SK-N-SH (cell line): ENCODE measurements around the gene DNMT3B. TPM values are rescaled to one million over a fixed set of nuclear protein-coding genes. Genes with fewer than 3 reads are reported as not detected.

Experiments used
- CTCF ChIA-PET: fragments of 300-600, 350-600 bp; formaldehyde crosslinking; extraction: SDS; loops from one replicate; lab custom pipeline; 2021; lab: Yijun Ruan, JAX
- POLR2A ChIA-PET: fragments of 350-600 bp; sonication (Branson Sonifier 250); formaldehyde crosslinking; extraction: SDS; loops from one replicate; lab custom pipeline; 2020; ENCODE audit warnings: antibody characterized with exemption, inconsistent platforms; lab: Yijun Ruan, JAX
- DNase-seq: peaks from one replicate; pipeline ENCODE4 v3.0.0; 2012
- H2AFZ ChIP-seq: fragments of 200-600 bp; sonication (generic); 2 replicates; pipeline ENCODE4 v1.8.1; 2016; ENCODE audit warnings: antibody characterized with exemption, mild to moderate bottlenecking, low read depth
- H3F3A ChIP-seq: fragments of 200-600 bp; sonication (generic); replicated peaks from 2 replicates; pipeline ENCODE3; 2016; ENCODE audit warnings: antibody characterized with exemption, mild to moderate bottlenecking; ENCODE audit not compliant: insufficient read depth
- H3K27ac ChIP-seq, 2 experiments: fragments of 200-500 bp in 1 of 2; fragments of 200-600 bp in 1 of 2; sonication (Bioruptor generic) in 1 of 2; sonication (generic), shearing (Covaris generic) in 1 of 2; 2 replicates each; pipeline versions ENCODE4 v1.5.1 to v1.6.1; 2014 to 2016; ENCODE audit warnings: low read depth in 2 of 2, inconsistent platforms in 1 of 2, low read length in 1 of 2, mild to moderate bottlenecking in 1 of 2, mixed read lengths in 1 of 2
- H3K27me3 ChIP-seq: fragments of 200-600 bp; sonication (generic), shearing (Covaris generic); 2 replicates; pipeline ENCODE4 v1.6.1; 2016; ENCODE audit warnings: mixed run types; ENCODE audit not compliant: insufficient read depth
- H3K36me3 ChIP-seq, 2 experiments: fragments of 200-500 bp in 1 of 2; fragments of 200-600 bp in 1 of 2; sonication (Bioruptor generic) in 1 of 2; sonication (generic) in 1 of 2; replicated peaks in 1 of 2; 2 replicates each; pipeline versions ENCODE3 to v1.5.1; 2014 to 2016; ENCODE audit warnings: low read length in 1 of 2, mild to moderate bottlenecking in 1 of 2; ENCODE audit not compliant: insufficient read depth in 2 of 2, control insufficient read depth in 1 of 2
- H3K4me1 ChIP-seq, 2 experiments: fragments of 200-500 bp in 1 of 2; fragments of 200-600 bp in 1 of 2; sonication (Bioruptor generic) in 1 of 2; sonication (generic), shearing (Covaris generic) in 1 of 2; 2 replicates each; pipeline versions ENCODE4 v1.5.1 to v1.6.1; 2014 to 2016; ENCODE audit warnings: low read depth in 1 of 2, low read length in 1 of 2, mixed run types in 1 of 2; ENCODE audit not compliant: insufficient read depth in 2 of 2, control insufficient read depth in 1 of 2
- H3K4me2 ChIP-seq: fragments of 200-600 bp; sonication (generic), shearing (Covaris generic); 2 replicates; pipeline ENCODE4 v1.6.1; 2017; ENCODE audit warnings: mixed run types
- H3K4me3 ChIP-seq, 2 experiments: fragments of 200-500 bp in 1 of 2; fragments of 200-600 bp in 1 of 2; sonication (Bioruptor generic) in 1 of 2; sonication (generic), shearing (Covaris generic) in 1 of 2; 2 replicates each; pipeline versions ENCODE4 v1.5.1 to v1.8.1; 2014 to 2016; ENCODE audit warnings: low read depth in 2 of 2, inconsistent platforms in 1 of 2, low read length in 1 of 2, mild to moderate bottlenecking in 1 of 2, mixed read lengths in 1 of 2, moderate library complexity in 1 of 2
- H3K79me2 ChIP-seq: fragments of 200-600 bp; sonication (generic); 2 replicates; pipeline ENCODE4 v1.8.1; 2017; ENCODE audit warnings: mild to moderate bottlenecking; ENCODE audit not compliant: insufficient read depth
- H3K9ac ChIP-seq: fragments of 200-600 bp; sonication (generic); 2 replicates; pipeline ENCODE4 v1.6.1; 2017; ENCODE audit warnings: mixed run types
- H3K9me2 ChIP-seq: fragments of 200-600 bp; sonication (generic); 2 replicates; pipeline ENCODE4 v1.6.1; 2017; ENCODE audit warnings: mixed run types
- H3K9me3 ChIP-seq: fragments of 200-600 bp; sonication (generic); 2 replicates; pipeline ENCODE4 v1.6.1; 2017; ENCODE audit warnings: mixed run types, mild to moderate bottlenecking, moderate library complexity
- H4K20me1 ChIP-seq: fragments of 200-600 bp; sonication (generic); 2 replicates; pipeline ENCODE4 v1.6.1; 2017; ENCODE audit warnings: mild to moderate bottlenecking, mixed run types; ENCODE audit not compliant: insufficient read depth
- CHD2 ChIP-seq: fragments of 150-350 bp; IDR thresholded peaks from 2 replicates; pipeline ENCODE4 v1.6.1; 2018; ENCODE audit warnings: low read length; ENCODE audit not compliant: partially characterized antibody
- FOXJ3 ChIP-seq: sonication (generic); formaldehyde crosslinking; IDR thresholded peaks from 2 replicates; pipeline ENCODE4 v1.5.1; 2020; ENCODE audit warnings: mild to moderate bottlenecking, missing genetic modification reagents
- FOXM1 ChIP-seq: IDR thresholded peaks from 2 replicates; pipeline ENCODE4 v1.4.0; 2012; ENCODE audit warnings: low read depth, mild to moderate bottlenecking
- GABPA ChIP-seq: IDR thresholded peaks from 2 replicates; pipeline ENCODE4 v1.4.0; 2012; ENCODE audit warnings: low read depth, mild to moderate bottlenecking
- IRF3 ChIP-seq: fragments of 150-350 bp; IDR thresholded peaks from 2 replicates; pipeline ENCODE4 v1.6.1; 2016; ENCODE audit warnings: mild to moderate bottlenecking, low read depth, low read length
- JUND ChIP-seq: IDR thresholded peaks from 2 replicates; pipeline ENCODE4 v1.4.0; 2012
- MXI1 ChIP-seq: IDR thresholded peaks from 2 replicates; pipeline ENCODE4 v1.6.1; 2012; ENCODE audit warnings: mild to moderate bottlenecking, low read depth, low read length, improper control_type of control experiment
- RFX5 ChIP-seq: IDR thresholded peaks from 2 replicates; pipeline ENCODE4 v1.6.1; 2012; ENCODE audit warnings: mild to moderate bottlenecking, improper control_type of control experiment, low read length
- RXRA ChIP-seq: IDR thresholded peaks from 2 replicates; pipeline ENCODE4 v1.4.0; 2012; ENCODE audit warnings: low read depth, mild to moderate bottlenecking, borderline replicate concordance
- SIN3A ChIP-seq: IDR thresholded peaks from 2 replicates; pipeline ENCODE4 v1.6.1; 2012; ENCODE audit warnings: low read depth, mild to moderate bottlenecking, low read length, moderate library complexity, borderline replicate concordance
- TCF12 ChIP-seq: IDR thresholded peaks from 2 replicates; pipeline ENCODE4 v1.4.0; 2012
- WGBS: methylation state at CpG from one replicate; pipeline ENCODE4 v1.1.6; 2017; ENCODE audit warnings: low lambda C conversion rate; 5-methylcytosine and 5-hydroxymethylcytosine counted together
- polyA plus RNA-seq, 3 experiments: library from polyadenylated mRNA; depleted of rRNA; stranded (reverse); fragments of >200 nt; gene quantifications; 2 replicates each; pipeline ENCODE4 v1.2.3, GENCODE V29; 2012
- TF ChIP-seq, protein P1 (sequence below): IDR thresholded peaks from 2 replicates; pipeline ENCODE4 v1.6.1; 2012; ENCODE audit warnings: mild to moderate bottlenecking, low read depth, low read length, moderate library complexity
- TF ChIP-seq, protein P2 (sequence below): IDR thresholded peaks from 2 replicates; pipeline ENCODE4; 2012
- TF ChIP-seq, protein P3 (sequence below): IDR thresholded peaks from 2 replicates; pipeline ENCODE4 v1.4.0; 2012; ENCODE audit warnings: low read depth, borderline replicate concordance
- TF ChIP-seq, protein P4 (sequence below): fragments of 200-600 bp; sonication (generic); IDR thresholded peaks from 2 replicates; pipeline ENCODE4 v1.6.1; 2017; ENCODE audit warnings: antibody characterized with exemption, mild to moderate bottlenecking, moderate library complexity
- TF ChIP-seq, protein P5 (sequence below): IDR thresholded peaks from 2 replicates; pipeline ENCODE4 v1.4.0; 2012; ENCODE audit warnings: low read depth
- TF ChIP-seq, protein P6 (sequence below): IDR thresholded peaks from 2 replicates; pipeline ENCODE4 v1.4.0; 2012; ENCODE audit warnings: low read depth, borderline replicate concordance

Gene DNMT3B
- polyA plus RNA-seq, 1 of the 3 experiments (the other 2 are of a cell fraction), result 2.2 TPM

DNA sequence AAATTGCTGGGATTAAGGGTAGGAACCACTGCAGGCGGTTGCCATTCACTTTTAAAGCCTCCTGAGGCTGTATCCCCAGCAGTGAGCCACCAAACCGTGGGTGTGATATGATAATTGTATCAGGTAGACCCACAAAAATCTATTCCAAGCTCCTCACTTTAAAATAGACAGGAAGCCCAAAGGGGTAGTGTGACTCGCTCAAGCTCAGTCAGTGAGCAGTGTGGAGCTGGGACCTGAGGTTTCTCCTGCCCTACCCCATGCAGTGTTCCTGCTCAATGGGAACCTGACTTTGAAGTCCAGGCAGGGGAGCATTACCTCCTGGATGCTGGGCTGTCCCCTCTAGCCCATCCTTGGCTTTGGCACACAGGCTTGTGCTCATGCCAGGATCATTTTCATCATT, 42.6 kb downstream of the DNMT3B start (continued):
- TF ChIP-seq, protein P1, sequence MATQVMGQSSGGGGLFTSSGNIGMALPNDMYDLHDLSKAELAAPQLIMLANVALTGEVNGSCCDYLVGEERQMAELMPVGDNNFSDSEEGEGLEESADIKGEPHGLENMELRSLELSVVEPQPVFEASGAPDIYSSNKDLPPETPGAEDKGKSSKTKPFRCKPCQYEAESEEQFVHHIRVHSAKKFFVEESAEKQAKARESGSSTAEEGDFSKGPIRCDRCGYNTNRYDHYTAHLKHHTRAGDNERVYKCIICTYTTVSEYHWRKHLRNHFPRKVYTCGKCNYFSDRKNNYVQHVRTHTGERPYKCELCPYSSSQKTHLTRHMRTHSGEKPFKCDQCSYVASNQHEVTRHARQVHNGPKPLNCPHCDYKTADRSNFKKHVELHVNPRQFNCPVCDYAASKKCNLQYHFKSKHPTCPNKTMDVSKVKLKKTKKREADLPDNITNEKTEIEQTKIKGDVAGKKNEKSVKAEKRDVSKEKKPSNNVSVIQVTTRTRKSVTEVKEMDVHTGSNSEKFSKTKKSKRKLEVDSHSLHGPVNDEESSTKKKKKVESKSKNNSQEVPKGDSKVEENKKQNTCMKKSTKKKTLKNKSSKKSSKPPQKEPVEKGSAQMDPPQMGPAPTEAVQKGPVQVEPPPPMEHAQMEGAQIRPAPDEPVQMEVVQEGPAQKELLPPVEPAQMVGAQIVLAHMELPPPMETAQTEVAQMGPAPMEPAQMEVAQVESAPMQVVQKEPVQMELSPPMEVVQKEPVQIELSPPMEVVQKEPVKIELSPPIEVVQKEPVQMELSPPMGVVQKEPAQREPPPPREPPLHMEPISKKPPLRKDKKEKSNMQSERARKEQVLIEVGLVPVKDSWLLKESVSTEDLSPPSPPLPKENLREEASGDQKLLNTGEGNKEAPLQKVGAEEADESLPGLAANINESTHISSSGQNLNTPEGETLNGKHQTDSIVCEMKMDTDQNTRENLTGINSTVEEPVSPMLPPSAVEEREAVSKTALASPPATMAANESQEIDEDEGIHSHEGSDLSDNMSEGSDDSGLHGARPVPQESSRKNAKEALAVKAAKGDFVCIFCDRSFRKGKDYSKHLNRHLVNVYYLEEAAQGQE, result no peak
- TF ChIP-seq MXI1, result no peak

DNA sequence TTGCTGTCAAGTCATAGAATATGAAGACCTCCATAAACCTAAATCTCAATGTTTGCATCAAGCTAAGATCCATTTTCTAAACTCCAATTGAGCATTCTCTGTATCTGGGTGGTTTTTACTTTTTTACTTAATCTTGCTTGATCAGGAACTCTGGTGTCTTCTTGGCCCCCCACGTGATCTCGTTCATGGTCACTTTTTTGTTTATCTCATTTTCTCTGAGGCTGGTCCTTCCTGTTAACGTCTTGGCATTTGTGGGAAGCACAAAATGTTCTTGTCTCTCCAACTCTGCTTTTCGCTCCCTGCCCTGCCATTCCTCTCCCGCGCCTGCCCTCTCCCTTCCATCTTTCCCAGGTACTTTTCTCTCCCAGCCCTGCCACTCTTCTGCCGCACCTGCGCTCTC, 43.5 kb downstream of the DNMT3B start:
- Histone ChIP-seq H3K4me2 (no peak overlapping the region), H4K20me1 (no peaks in the 10 kb centered on the region), H3K9me3 (no peaks in the 10 kb centered on the region), H2AFZ (no peak overlapping the region), H3K4me1 (no peaks in the 10 kb centered on the region), H3K9me2 (no peaks in the 10 kb centered on the region), H3K36me3 (peaks cover 0 to 13% of the 10 kb centered on the region in 2 experiments), H3K4me3 (no peak overlapping the region), H3K27me3 (no peaks in the 10 kb centered on the region), H3F3A (no peaks in the 10 kb centered on the region), H3K27ac (no peak overlapping the region), H3K79me2 (no peaks in the 10 kb centered on the region), H3K9ac (no peak overlapping the region)
- 95% methylated on average over 8 of the region's 8 CpGs for whole genome bisulfite sequencing
- ChIA-PET POLR2A (interaction anchor here (0.5 kb wide), 1 partner anchor 121 kb away, joined by 5 read pairs; no protein-coding TSS in a partner anchor), CTCF (interaction anchor here (1.4 to 2.1 kb wide), 2 partner anchors 15 to 27 kb away, joined by 3 to 17 read pairs; no protein-coding TSS in a partner anchor)
- DNase-seq, result no peak
- TF ChIP-seq, protein P2, sequence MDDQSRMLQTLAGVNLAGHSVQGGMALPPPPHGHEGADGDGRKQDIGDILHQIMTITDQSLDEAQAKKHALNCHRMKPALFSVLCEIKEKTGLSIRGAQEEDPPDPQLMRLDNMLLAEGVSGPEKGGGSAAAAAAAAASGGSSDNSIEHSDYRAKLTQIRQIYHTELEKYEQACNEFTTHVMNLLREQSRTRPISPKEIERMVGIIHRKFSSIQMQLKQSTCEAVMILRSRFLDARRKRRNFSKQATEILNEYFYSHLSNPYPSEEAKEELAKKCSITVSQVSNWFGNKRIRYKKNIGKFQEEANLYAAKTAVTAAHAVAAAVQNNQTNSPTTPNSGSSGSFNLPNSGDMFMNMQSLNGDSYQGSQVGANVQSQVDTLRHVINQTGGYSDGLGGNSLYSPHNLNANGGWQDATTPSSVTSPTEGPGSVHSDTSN, result no peak
- TF ChIP-seq TCF12 (no peak), JUND (no peak), MXI1 (no peak), FOXJ3 (CRISPR knock-in tag) (no peak), IRF3 (no peak), CHD2 (no peak), SIN3A (no peak), FOXM1 (no peak), RFX5 (no peak), GABPA (no peak), RXRA (no peak)
- TF ChIP-seq, protein P3, sequence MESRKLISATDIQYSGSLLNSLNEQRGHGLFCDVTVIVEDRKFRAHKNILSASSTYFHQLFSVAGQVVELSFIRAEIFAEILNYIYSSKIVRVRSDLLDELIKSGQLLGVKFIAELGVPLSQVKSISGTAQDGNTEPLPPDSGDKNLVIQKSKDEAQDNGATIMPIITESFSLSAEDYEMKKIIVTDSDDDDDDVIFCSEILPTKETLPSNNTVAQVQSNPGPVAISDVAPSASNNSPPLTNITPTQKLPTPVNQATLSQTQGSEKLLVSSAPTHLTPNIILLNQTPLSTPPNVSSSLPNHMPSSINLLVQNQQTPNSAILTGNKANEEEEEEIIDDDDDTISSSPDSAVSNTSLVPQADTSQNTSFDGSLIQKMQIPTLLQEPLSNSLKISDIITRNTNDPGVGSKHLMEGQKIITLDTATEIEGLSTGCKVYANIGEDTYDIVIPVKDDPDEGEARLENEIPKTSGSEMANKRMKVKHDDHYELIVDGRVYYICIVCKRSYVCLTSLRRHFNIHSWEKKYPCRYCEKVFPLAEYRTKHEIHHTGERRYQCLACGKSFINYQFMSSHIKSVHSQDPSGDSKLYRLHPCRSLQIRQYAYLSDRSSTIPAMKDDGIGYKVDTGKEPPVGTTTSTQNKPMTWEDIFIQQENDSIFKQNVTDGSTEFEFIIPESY, result no peak
- TF ChIP-seq, protein P4, sequence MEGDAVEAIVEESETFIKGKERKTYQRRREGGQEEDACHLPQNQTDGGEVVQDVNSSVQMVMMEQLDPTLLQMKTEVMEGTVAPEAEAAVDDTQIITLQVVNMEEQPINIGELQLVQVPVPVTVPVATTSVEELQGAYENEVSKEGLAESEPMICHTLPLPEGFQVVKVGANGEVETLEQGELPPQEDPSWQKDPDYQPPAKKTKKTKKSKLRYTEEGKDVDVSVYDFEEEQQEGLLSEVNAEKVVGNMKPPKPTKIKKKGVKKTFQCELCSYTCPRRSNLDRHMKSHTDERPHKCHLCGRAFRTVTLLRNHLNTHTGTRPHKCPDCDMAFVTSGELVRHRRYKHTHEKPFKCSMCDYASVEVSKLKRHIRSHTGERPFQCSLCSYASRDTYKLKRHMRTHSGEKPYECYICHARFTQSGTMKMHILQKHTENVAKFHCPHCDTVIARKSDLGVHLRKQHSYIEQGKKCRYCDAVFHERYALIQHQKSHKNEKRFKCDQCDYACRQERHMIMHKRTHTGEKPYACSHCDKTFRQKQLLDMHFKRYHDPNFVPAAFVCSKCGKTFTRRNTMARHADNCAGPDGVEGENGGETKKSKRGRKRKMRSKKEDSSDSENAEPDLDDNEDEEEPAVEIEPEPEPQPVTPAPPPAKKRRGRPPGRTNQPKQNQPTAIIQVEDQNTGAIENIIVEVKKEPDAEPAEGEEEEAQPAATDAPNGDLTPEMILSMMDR, result no peak
- TF ChIP-seq, protein P5, sequence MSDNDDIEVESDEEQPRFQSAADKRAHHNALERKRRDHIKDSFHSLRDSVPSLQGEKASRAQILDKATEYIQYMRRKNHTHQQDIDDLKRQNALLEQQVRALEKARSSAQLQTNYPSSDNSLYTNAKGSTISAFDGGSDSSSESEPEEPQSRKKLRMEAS, result no peak
- TF ChIP-seq, protein P6, sequence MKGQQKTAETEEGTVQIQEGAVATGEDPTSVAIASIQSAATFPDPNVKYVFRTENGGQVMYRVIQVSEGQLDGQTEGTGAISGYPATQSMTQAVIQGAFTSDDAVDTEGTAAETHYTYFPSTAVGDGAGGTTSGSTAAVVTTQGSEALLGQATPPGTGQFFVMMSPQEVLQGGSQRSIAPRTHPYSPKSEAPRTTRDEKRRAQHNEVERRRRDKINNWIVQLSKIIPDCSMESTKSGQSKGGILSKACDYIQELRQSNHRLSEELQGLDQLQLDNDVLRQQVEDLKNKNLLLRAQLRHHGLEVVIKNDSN, result no peak
